HL-60 (cell line): ENCODE measurements around the gene NOTCH4.
"Not testable (repeated sequence)": the region's sequence is repeated elsewhere in the genome, so short reads cannot be mapped to it uniquely, and the experiment has no call there.

Experiments used
- DNase-seq, 2 experiments: peaks; one replicate each; pipeline ENCODE4 v3.0.0-alpha.2; 2010 to 2020; ENCODE audit warnings: low read depth in 1 of 2, low spot score in 1 of 2
- H3K27ac ChIP-seq: fragments of 250-450 bp; sonication (Bioruptor Pico); replicated peaks from 2 replicates; pipeline ENCODE4 v1.5.1; 2020; ENCODE audit warnings: mild to moderate bottlenecking, moderate library complexity
- H3K27me3 ChIP-seq: fragments of 250-450 bp; sonication (Bioruptor Pico); 2 replicates; pipeline ENCODE4 v1.5.1; 2021; ENCODE audit warnings: mild to moderate bottlenecking, moderate library complexity; ENCODE audit not compliant: insufficient read depth, poor library complexity, severe bottlenecking
- H3K4me3 ChIP-seq: replicated peaks from 2 replicates; pipeline ENCODE4 v1.5.1; 2011; ENCODE audit warnings: mild to moderate bottlenecking, control low read depth, low read length; ENCODE audit not compliant: insufficient read depth
- CTCF ChIP-seq: IDR thresholded peaks from one replicate; pipeline ENCODE4 v1.5.1; 2011; ENCODE audit warnings: low read length, control low read depth, inconsistent platforms; ENCODE audit not compliant: insufficient read depth
- GABPA ChIP-seq: IDR thresholded peaks from 2 replicates; pipeline ENCODE4 v1.6.1; 2012; ENCODE audit warnings: low read depth
- POLR2AphosphoS5 ChIP-seq: IDR thresholded peaks from 2 replicates; pipeline ENCODE4 v1.6.1; 2012; ENCODE audit warnings: low read depth
- REST ChIP-seq: IDR thresholded peaks from 2 replicates; pipeline ENCODE4 v1.6.1; 2012; ENCODE audit warnings: low read depth; ENCODE audit not compliant: insufficient replicate concordance
- SPI1 ChIP-seq: IDR thresholded peaks from 2 replicates; pipeline ENCODE4 v1.6.1; 2012; ENCODE audit warnings: low read depth, mild to moderate bottlenecking, borderline replicate concordance
- long read RNA-seq: library from polyadenylated mRNA; unstranded; transcript quantifications from one replicate; pipeline ENCODE4 v2.0.0, GENCODE V29; 2020

The NOTCH4 gene
- long read RNA-seq, partial matches to known transcripts: 1 of 1 reads
- long read RNA-seq, other reads (novel, unspliced or antisense): 0 of 1 reads

DNA sequence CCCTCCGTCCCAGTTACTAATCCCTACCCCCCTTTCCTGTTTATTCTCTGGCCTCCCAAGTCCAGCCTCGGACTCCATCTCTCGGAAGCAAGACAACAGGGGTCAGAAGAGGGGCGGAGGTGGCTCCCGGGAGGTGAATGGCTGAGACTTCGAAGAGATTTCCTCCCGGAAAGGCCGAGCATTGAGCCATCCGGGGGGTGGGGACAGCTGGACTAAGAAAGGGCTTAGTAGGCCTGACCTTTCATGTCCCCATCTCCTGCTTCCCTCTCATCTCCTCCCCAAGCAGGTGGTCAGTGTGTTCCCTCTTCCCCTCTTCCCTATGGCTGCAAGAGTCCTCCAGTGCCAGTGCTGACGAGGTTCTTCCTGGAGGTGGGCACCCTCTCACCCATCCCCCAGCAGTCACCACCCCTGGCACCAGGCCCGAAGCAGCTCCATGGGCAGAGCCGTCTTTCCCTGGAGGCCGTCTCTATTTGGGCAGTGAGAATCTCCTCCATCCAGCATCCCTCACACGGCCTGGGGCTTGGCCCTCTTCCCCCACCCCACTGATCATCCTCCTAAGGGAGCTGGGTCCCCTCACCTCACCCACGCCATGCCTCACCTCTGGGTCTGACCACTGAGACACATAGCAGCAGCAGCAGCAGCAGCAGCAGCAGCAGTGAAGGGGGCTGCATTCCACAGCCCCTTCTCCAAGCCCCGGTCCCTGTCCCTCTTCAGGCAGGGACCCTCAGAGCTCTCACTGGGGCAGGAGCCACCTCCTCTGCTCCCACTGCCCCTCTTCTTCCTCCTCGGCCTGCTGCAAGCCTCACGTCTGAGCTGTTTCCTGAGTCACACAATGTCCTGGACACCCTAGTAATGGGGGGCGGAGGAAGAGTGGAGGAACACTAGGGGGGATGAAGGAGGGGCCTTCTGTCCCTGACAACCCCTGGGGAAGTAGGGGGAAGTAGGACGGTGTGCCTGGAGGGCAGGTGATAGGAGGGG is at the start of gene NOTCH4:
TSS of gene NOTCH4 (minus strand) at position 810 of the 978 bp plus-strand sequence. CDS start at position 671, 139 bp downstream.
- Histone ChIP-seq H3K27ac (no peak within 1 kb of the TSS), H3K27me3 (no peaks in the 10 kb centered on the region), H3K4me3 (no peak within 1 kb of the TSS)
- TF ChIP-seq SPI1 (no peak), CTCF (no peak), POLR2AphosphoS5 (no peak), GABPA (no peak), REST (no peak)
- no peak for DNase-seq

GRCh38 chr6:32271429-32271828 is 47.6 kb upstream of the NOTCH4 start:
- TF ChIP-seq GABPA (no peak), REST (no peak), POLR2AphosphoS5 (no peak), SPI1 (no peak), CTCF (no peak)
- H3K4me3 ChIP-seq: no peak overlapping the region
- no peak overlapping the region for H3K27ac ChIP-seq
- no peak for DNase-seq
- peaks cover 2% of the 10 kb centered on the region for H3K27me3 ChIP-seq

GRCh38 chr6:32268459-32268858 is 44.6 kb upstream of the NOTCH4 start:
- H3K27ac ChIP-seq, H3K27me3 ChIP-seq, DNase-seq, H3K4me3 ChIP-seq: not testable (repeated sequence)

- Histone ChIP-seq H3K27ac (no peak overlapping the region), H3K4me3 (no peak overlapping the region), H3K27me3 (peaks cover 2% of the 10 kb centered on the region)
- TF ChIP-seq CTCF (no peak), SPI1 (no peak), GABPA (no peak), REST (no peak), POLR2AphosphoS5 (no peak)
- DNase-seq: no peak
Measured at GRCh38 chr6:32267035-32267434, 43.2 kb upstream of the NOTCH4 start.

DNA sequence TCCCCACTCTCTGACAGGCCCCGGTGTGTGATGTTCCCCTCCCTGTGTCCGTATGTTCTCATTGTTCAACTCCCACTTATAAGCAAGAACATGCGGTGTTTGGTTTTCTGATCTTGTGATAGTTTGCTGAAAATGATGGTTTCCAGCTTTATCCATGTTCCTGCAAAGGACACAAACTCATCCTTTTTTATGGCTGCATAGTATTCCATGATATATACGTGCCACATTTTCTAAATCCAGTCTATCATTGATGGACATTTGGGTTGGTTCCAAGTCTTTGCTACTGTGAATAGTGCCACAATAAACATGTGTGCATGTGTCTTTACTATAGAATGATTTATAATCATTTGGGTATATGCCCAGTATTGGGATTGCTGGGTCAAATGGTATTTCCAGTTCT is 33.4 kb upstream of the NOTCH4 start:
- H3K4me3 ChIP-seq, H3K27ac ChIP-seq, DNase-seq, H3K27me3 ChIP-seq: not testable (repeated sequence)
